Measurements from ENCODE around the gene BNIP3. TPM values are rescaled to one million over a fixed set of nuclear protein-coding genes. Genes with fewer than 3 reads are reported as not detected.

BNIP3 gene
- total RNA-seq, 1 experiment from 2014 or later, result 37.5 TPM

GRCh38 chr10:132011445-132011844, 29.7 kb upstream of the BNIP3 start:
- Histone ChIP-seq H2AFZ (ENCODE audit: low read depth, low read length, poor library complexity, severe bottlenecking) (no peak overlapping the region), H3K4me1 (ENCODE audit: control insufficient read depth in 1 of 2, insufficient read depth in 2 of 2, low read length in 2 of 2) (no peaks in the 10 kb centered on the region), H3K79me2 (ENCODE audit: insufficient read depth, low read length) (no peaks in the 10 kb centered on the region), H3K4me2 (ENCODE audit: low read length) (no peak overlapping the region), H3K9ac (ENCODE audit: low read length) (no peak overlapping the region), H3K4me3 (replicated peaks in 1 of 2; ENCODE audit: low read depth in 1 of 2, low read length in 2 of 2) (no peak overlapping the region), H3K36me3 (ENCODE audit: control insufficient read depth in 1 of 2, insufficient read depth in 2 of 2, low read length in 2 of 2) (no peaks in the 10 kb centered on the region), H3K27me3 (ENCODE audit: insufficient read depth, low read length) (no peaks in the 10 kb centered on the region), H4K20me1 (ENCODE audit: insufficient read depth) (no peaks in the 10 kb centered on the region), H3K9me2 (ENCODE audit: insufficient read depth) (no peaks in the 10 kb centered on the region), H3K27ac (ENCODE audit: low read depth, low read length) (no peak overlapping the region), H3K9me3 (ENCODE audit: control insufficient read depth in 1 of 2, insufficient read depth in 1 of 2, low read depth in 1 of 2, low read length in 2 of 2) (no peaks in the 10 kb centered on the region)
- DNase-seq (ENCODE audit: low read depth, low spot score) (no peak), ATAC-seq (no peak)
- CTCF ChIA-PET, result no interaction called here
- TF ChIP-seq JUND (IDR thresholded peaks at IDR 0.05), result no peak
- RAD21 ChIA-PET (ENCODE audit: low non-redundant PET in 1 of 2, low total read pairs in 2 of 2, uncharacterized antibody in 2 of 2, unreplicated experiment in 2 of 2), result no interaction called here
- no TSS peak for BruUV-seq (replicated peaks)
- intact Hi-C loops (cut with micrococcal nuclease), result no loop called here
- POLR2A ChIA-PET, result no interaction called here

DNA sequence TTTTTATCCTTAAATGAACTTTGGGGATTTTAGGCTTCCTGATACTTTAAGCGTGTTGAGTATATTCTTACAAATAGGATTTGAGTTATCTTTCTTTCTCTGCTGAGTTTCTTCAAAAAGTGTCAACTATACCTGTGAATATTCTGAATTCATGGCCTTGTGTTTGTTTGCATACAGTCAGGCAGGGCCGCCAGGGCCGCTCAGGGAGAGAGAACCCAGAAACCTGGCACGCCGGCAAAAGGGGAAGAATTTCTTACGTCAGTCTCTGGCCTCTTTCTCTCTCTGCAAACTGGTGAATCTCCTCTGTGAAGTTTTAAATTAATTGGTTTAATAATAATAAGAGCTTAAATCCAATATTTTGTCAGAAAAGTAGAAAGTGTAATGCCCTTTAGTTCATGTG, 29.3 kb upstream of the BNIP3 start:
- H3K9ac ChIP-seq (ENCODE audit: low read length), result no peak overlapping the region

More for the DNA sequence above, 29.3 kb upstream of the BNIP3 start:
- Histone ChIP-seq H3K9me3 (ENCODE audit: control insufficient read depth in 1 of 2, insufficient read depth in 1 of 2, low read depth in 1 of 2, low read length in 2 of 2) (no peaks in the 10 kb centered on the region), H4K20me1 (ENCODE audit: insufficient read depth) (no peaks in the 10 kb centered on the region), H3K4me3 (replicated peaks in 1 of 2; ENCODE audit: low read depth in 1 of 2, low read length in 2 of 2) (no peak overlapping the region), H3K36me3 (ENCODE audit: control insufficient read depth in 1 of 2, insufficient read depth in 2 of 2, low read length in 2 of 2) (no peaks in the 10 kb centered on the region), H3K9me2 (ENCODE audit: insufficient read depth) (no peaks in the 10 kb centered on the region), H3K27ac (ENCODE audit: low read depth, low read length) (no peak overlapping the region), H3K27me3 (ENCODE audit: insufficient read depth, low read length) (no peaks in the 10 kb centered on the region), H3K4me1 (ENCODE audit: control insufficient read depth in 1 of 2, insufficient read depth in 2 of 2, low read length in 2 of 2) (no peaks in the 10 kb centered on the region), H3K79me2 (ENCODE audit: insufficient read depth, low read length) (no peaks in the 10 kb centered on the region), H2AFZ (ENCODE audit: low read depth, low read length, poor library complexity, severe bottlenecking) (no peak overlapping the region), H3K4me2 (ENCODE audit: low read length) (no peak overlapping the region)
- no TSS peak for BruUV-seq (replicated peaks)
- intact Hi-C loops (cut with micrococcal nuclease), result no loop called here
- CTCF ChIA-PET, result no interaction called here
- TF ChIP-seq JUND (IDR thresholded peaks at IDR 0.05) (no peak), ELF1 (IDR thresholded peaks at IDR 0.05; ENCODE audit: borderline replicate concordance, low read depth) (no peak), CBX3 (IDR thresholded peaks at IDR 0.05; ENCODE audit: low read depth) (no peak), CEBPB (IDR thresholded peaks at IDR 0.05; ENCODE audit: low read depth) (no peak), RAD21 (IDR thresholded peaks at IDR 0.05; ENCODE audit: low read depth) (no peak), SIN3A (IDR thresholded peaks at IDR 0.05; ENCODE audit: low read depth) (no peak), ZNF274 (IDR thresholded peaks at IDR 0.05; ENCODE audit: low read depth, low read length) (no peak), YY1 (IDR thresholded peaks at IDR 0.05; ENCODE audit: extremely low read depth, insufficient replicate concordance, low read depth, low read length) (no peak), FOSL1 (IDR thresholded peaks at IDR 0.05; ENCODE audit: low read depth) (no peak), POLR2A (IDR thresholded peaks at IDR 0.05; ENCODE audit: borderline replicate concordance, extremely low read depth, insufficient read depth, insufficient read length) (no peak), EGR1 (IDR thresholded peaks at IDR 0.05; ENCODE audit: low read depth) (no peak)
- RAD21 ChIA-PET (ENCODE audit: low non-redundant PET in 1 of 2, low total read pairs in 2 of 2, uncharacterized antibody in 2 of 2, unreplicated experiment in 2 of 2), result no interaction called here
- POLR2A ChIA-PET, result no interaction called here
- no peak for DNase-seq (ENCODE audit: low read depth, low spot score)
- no peak for ATAC-seq

All from HCT116 (cell line).